A549 (cell line): ENCODE data around the gene IFFO2. TPM values are rescaled to one million over a fixed set of nuclear protein-coding genes. Genes with fewer than 3 reads are reported as not detected.

Source experiments
- ATAC-seq, 2 experiments: fragments of 200-7000 bp in 1 of 2; fragments of >200 bp in 1 of 2; cut with Nextera tagmentation in 1 of 2; cut with Tn5 transposase in 1 of 2; 3 replicates each; pipeline versions ENCODE4 v1.8.0 to v1.9.1; 2018 to 2020; ENCODE audit warnings: mild to moderate bottlenecking in 1 of 2, moderate library complexity in 1 of 2
- CTCF ChIA-PET: fragments of 300-600 bp; sonication (Branson Sonifier 250); formaldehyde crosslinking; extraction: SDS; loops from one replicate; lab custom pipeline; 2021; ENCODE audit warnings: antibody characterized with exemption, inconsistent platforms; lab: Yijun Ruan, JAX
- POLR2A ChIA-PET: fragments of 350-600 bp; formaldehyde crosslinking; extraction: SDS; loops from one replicate; lab custom pipeline; 2021; ENCODE audit warnings: antibody characterized with exemption, inconsistent platforms; lab: Yijun Ruan, JAX
- DNase-seq, 2 experiments: peaks; one replicate each; pipeline versions ENCODE4 v3.0.0 to v3.0.0-alpha.2; 2011 to 2016; ENCODE audit warnings: low read depth in 1 of 2, low spot score in 1 of 2
- FAIRE-seq: peaks from 2 replicates; lab custom pipeline; 2011; peaks lifted over from hg19 to GRCh38; lab: Jason Lieb, UNC
- H3K27ac ChIP-seq, 2 experiments: fragments of >200 bp; sonication (Bioruptor Twin); formaldehyde crosslinking; 3 replicates each; pipeline ENCODE4 v1.5.1; 2016 to 2017
- H3K4me1 ChIP-seq: fragments of >200 bp; sonication (Bioruptor Twin); formaldehyde crosslinking; 3 replicates; pipeline ENCODE4 v1.6.1; 2016
- H3K4me2 ChIP-seq: fragments of >200 bp; sonication (Bioruptor Twin); formaldehyde crosslinking; 3 replicates; pipeline ENCODE4 v1.6.1; 2016
- H3K4me3 ChIP-seq: fragments of >200 bp; sonication (Bioruptor Twin); formaldehyde crosslinking; 3 replicates; pipeline ENCODE4 v1.5.1; 2016
- H3K9me3 ChIP-seq: fragments of >200 bp; sonication (Bioruptor Twin); formaldehyde crosslinking; 3 replicates; pipeline ENCODE4 v1.6.1; 2016
- BCL3 ChIP-seq: fragments of >200 bp; sonication (Bioruptor Twin); formaldehyde crosslinking; IDR thresholded peaks from 3 replicates; pipeline ENCODE4 v1.6.1; 2016
- CHD4 ChIP-seq: fragments of 200-600 bp; sonication (generic); IDR thresholded peaks from 2 replicates; pipeline ENCODE4 v1.6.1; 2016; ENCODE audit warnings: antibody characterized with exemption, mild to moderate bottlenecking, borderline replicate concordance
- CTCF ChIP-seq: fragments of >200 bp; sonication (Bioruptor Twin); formaldehyde crosslinking; IDR thresholded peaks from 3 replicates; pipeline ENCODE4 v1.5.1; 2016
- ELK1 ChIP-seq: fragments of 150-350 bp; IDR thresholded peaks from 2 replicates; pipeline ENCODE4 v1.6.1; 2014; ENCODE audit warnings: low read depth, mild to moderate bottlenecking, low read length
- ESRRA ChIP-seq: fragments of 150-350 bp; IDR thresholded peaks from 2 replicates; pipeline ENCODE4 v1.6.1; 2014; ENCODE audit warnings: mild to moderate bottlenecking, low read length, borderline replicate concordance
- FOSL2 ChIP-seq, 2 experiments: fragments of 450-650 bp in 1 of 2; fragments of >200 bp in 1 of 2; sonication (Bioruptor Twin) in 1 of 2; formaldehyde crosslinking; IDR thresholded peaks; 2 replicates each; pipeline versions ENCODE4 v1.5.0 to v1.6.1; 2016 to 2020; ENCODE audit warnings: mild to moderate bottlenecking in 1 of 2, moderate library complexity in 1 of 2
- HDAC2 ChIP-seq: fragments of 200-600 bp; sonication (generic); IDR thresholded peaks from 2 replicates; pipeline ENCODE4 v1.6.1; 2016
- HOXA7 ChIP-seq: fragments of 250-450 bp; sonication (Bioruptor Pico); IDR thresholded peaks from 2 replicates; pipeline ENCODE4 v1.5.0; 2020; ENCODE audit warnings: mild to moderate bottlenecking, moderate library complexity
- JUNB ChIP-seq: fragments of >200 bp; sonication (Bioruptor Twin); formaldehyde crosslinking; IDR thresholded peaks from 2 replicates; pipeline ENCODE4 v1.6.1; 2016
- KDM1A ChIP-seq: fragments of 200-600 bp; sonication (generic); IDR thresholded peaks from 2 replicates; pipeline ENCODE4 v1.6.1; 2016; ENCODE audit warnings: low read depth, mild to moderate bottlenecking
- KDM5A ChIP-seq: fragments of 200-600 bp; sonication (generic); IDR thresholded peaks from 2 replicates; pipeline ENCODE4 v1.6.1; 2016; ENCODE audit warnings: antibody characterized with exemption, mild to moderate bottlenecking
- MAFK ChIP-seq: fragments of 450-650 bp; IDR thresholded peaks from 2 replicates; pipeline ENCODE4 v1.6.1; 2014; ENCODE audit not compliant: partially characterized antibody
- MAX ChIP-seq: IDR thresholded peaks from 2 replicates; pipeline ENCODE4 v1.6.1; 2012
- MAZ ChIP-seq: fragments of 150-350 bp; IDR thresholded peaks from 2 replicates; pipeline ENCODE4 v1.6.1; 2014; ENCODE audit warnings: antibody characterized with exemption, low read depth, low read length, borderline replicate concordance
- POLR2AphosphoS2 ChIP-seq: conservative IDR thresholded peaks from 2 replicates; pipeline ENCODE4 v1.6.1; 2012; ENCODE audit warnings: low read length, improper control_type of control experiment, inconsistent platforms
- RCOR1 ChIP-seq: fragments of 150-350 bp; IDR thresholded peaks from 2 replicates; pipeline ENCODE4 v1.6.1; 2014; ENCODE audit warnings: antibody characterized with exemption, low read length, low read depth
- SREBF2 ChIP-seq: fragments of 450-650 bp; IDR thresholded peaks from 2 replicates; pipeline ENCODE4 v1.6.1; 2014; ENCODE audit warnings: mild to moderate bottlenecking, moderate library complexity
- TFCP2L1 ChIP-seq: fragments of 250-450 bp; sonication (Bioruptor Pico); IDR thresholded peaks from 2 replicates; pipeline ENCODE4 v1.5.0; 2021; ENCODE audit warnings: mild to moderate bottlenecking
- TP53 ChIP-seq: fragments of 250-450 bp; sonication (Bioruptor Pico); IDR thresholded peaks from 2 replicates; pipeline ENCODE4 v1.5.0; 2021; ENCODE audit warnings: mild to moderate bottlenecking, moderate library complexity
- USF2 ChIP-seq: fragments of 450-650 bp; IDR thresholded peaks from 2 replicates; pipeline ENCODE4 v1.6.1; 2014; ENCODE audit warnings: antibody characterized with exemption
- ZFP36 ChIP-seq: fragments of 450-650 bp; IDR thresholded peaks from 2 replicates; pipeline ENCODE4 v1.6.1; 2014; ENCODE audit warnings: borderline replicate concordance; ENCODE audit not compliant: partially characterized antibody
- WGBS: methylation state at CpG from one replicate; pipeline ENCODE4 v1.1.6; 2017; ENCODE audit errors: missing lambda C conversion rate; 5-methylcytosine and 5-hydroxymethylcytosine counted together
- polyA plus RNA-seq, 4 experiments: library from polyadenylated mRNA; depleted of rRNA in 3 of 4; stranded (reverse); fragments of >200 nt; fragmentation: RNase III in 1 of 4; extraction: RNeasy Plus Mini Kit Qiagen cat#74134 plus additional on column Dnase treatment in 1 of 4; gene quantifications; 2 replicates in 3 of 4; 3 replicates in 1 of 4; pipeline ENCODE4 v1.2.3, GENCODE V29; 2011 to 2017

The IFFO2 gene
- polyA plus RNA-seq, 2 of the 4 experiments (the other 2 are of a cell fraction) = 24.3 to 53.9 TPM

GRCh38 chr1:18861082-18861481 is 95.4 kb downstream of the IFFO2 start:
- H3K27ac ChIP-seq = no peak overlapping the region
- TF ChIP-seq JUNB = no peak
- TF ChIP-seq BCL3 = no peak
- no peak for TF ChIP-seq POLR2AphosphoS2
- no peak for TF ChIP-seq ESRRA
- no peak for TF ChIP-seq ZFP36
- TF ChIP-seq KDM5A = no peak
- TF ChIP-seq ELK1 = no peak
- H3K4me1 ChIP-seq = no peaks in the 10 kb centered on the region
- ChIA-PET POLR2A (no interaction called here), CTCF (interaction anchor here (0.9 to 1.9 kb wide), 2 partner anchors 14 to 264 kb away, joined by 4 to 10 read pairs; no protein-coding TSS in a partner anchor)
- no peak overlapping the region for H3K4me2 ChIP-seq
- 58% methylated on average over 6 of the region's 9 CpGs for WGBS
- ATAC-seq (no peak), FAIRE-seq (no peak), DNase-seq (no peak)
- H3K9me3 ChIP-seq = no peaks in the 10 kb centered on the region
- H3K4me3 ChIP-seq = no peak overlapping the region

GRCh38 chr1:18859560-18859959 is 96.9 kb downstream of the IFFO2 start, which contains the start of gene TAS1R2:
Gene TAS1R2 (minus strand): TSS chr1:18859660. CDS start chr1:18859660, 0 bp downstream.
- WGBS = 10% methylated on average over 4 of the region's 4 CpGs
- no peak for ATAC-seq
- Histone ChIP-seq H3K4me2 (no peak within 1 kb of the TSS), H3K9me3 (no peaks in the 10 kb centered on the region), H3K27ac (no peak within 1 kb of the TSS)
- POLR2A ChIA-PET = no interaction called here
- DNase-seq = no peak
- no peak for TF ChIP-seq TP53 (CRISPR knock-in tag)
- no peak for TF ChIP-seq SREBF2
- no peak for TF ChIP-seq USF2
- TF ChIP-seq KDM1A = no peak
- no peak for TF ChIP-seq TFCP2L1 (CRISPR knock-in tag)
- no peak for TF ChIP-seq CTCF
- TF ChIP-seq CHD4 = no peak
- no peak for TF ChIP-seq KDM5A
- TF ChIP-seq RCOR1 = no peak
- no peak for TF ChIP-seq MAFK
- TF ChIP-seq FOSL2 (IDR thresholded peaks at IDR 0.05) = no peak
- no peak for TF ChIP-seq FOSL2 (CRISPR knock-in tag; IDR thresholded peaks at IDR 0.05)
- no peak for TF ChIP-seq MAX
- TF ChIP-seq HOXA7 (CRISPR knock-in tag) = no peak
- TF ChIP-seq BCL3 = no peak
- no peak for TF ChIP-seq ZFP36
- no peak for TF ChIP-seq MAZ
- TF ChIP-seq HDAC2 = no peak
- TF ChIP-seq, all 56 proteins: peak for 0
- no peaks in the 10 kb centered on the region for H3K4me1 ChIP-seq
- no peak within 1 kb of the TSS for H3K4me3 ChIP-seq
- no peak for FAIRE-seq
- CTCF ChIA-PET = no interaction called here
